H9 (cell line): ENCODE results near the gene SNX25. TPM values are rescaled to one million over a fixed set of nuclear protein-coding genes. Genes with fewer than 3 reads are reported as not detected.
A peak's percentile ranks its signal among the peaks of the same experiment; 100 is the strongest.

Experiments used
- DNase-seq: peaks from one replicate; pipeline ENCODE4 v3.0.0-alpha.2; 2017
- H2AFZ ChIP-seq: one replicate; pipeline ENCODE4 v1.6.1; 2013; ENCODE audit warnings: mild to moderate bottlenecking, low read length, control low read depth, moderate library complexity
- H2AK5ac ChIP-seq: 2 replicates; pipeline ENCODE4 v1.6.1; 2013; ENCODE audit warnings: low read length, control low read depth, mixed read lengths; ENCODE audit not compliant: insufficient read length
- H2BK120ac ChIP-seq: one replicate; pipeline ENCODE4 v1.6.1; 2013; ENCODE audit warnings: low read depth, mild to moderate bottlenecking, low read length, control low read depth, inconsistent platforms; ENCODE audit not compliant: poor library complexity, severe bottlenecking
- H2BK12ac ChIP-seq: 2 replicates; pipeline ENCODE4 v1.6.1; 2013; ENCODE audit warnings: low read length, control low read depth, mixed read lengths, low read depth; ENCODE audit not compliant: insufficient read length
- H2BK15ac ChIP-seq: 2 replicates; pipeline ENCODE4 v1.6.1; 2013; ENCODE audit warnings: low read depth, low read length, control low read depth
- H2BK20ac ChIP-seq: one replicate; pipeline ENCODE4 v1.6.1; 2013; ENCODE audit warnings: low read depth, mild to moderate bottlenecking, low read length, control low read depth, inconsistent platforms; ENCODE audit not compliant: poor library complexity, severe bottlenecking
- H2BK5ac ChIP-seq: 2 replicates; pipeline ENCODE4 v1.6.1; 2013; ENCODE audit warnings: low read length, control low read depth, mixed read lengths; ENCODE audit not compliant: insufficient read length
- H3K14ac ChIP-seq: 2 replicates; pipeline ENCODE4 v1.6.1; 2013; ENCODE audit warnings: low read length, control low read depth; ENCODE audit not compliant: insufficient read depth
- H3K18ac ChIP-seq: 2 replicates; pipeline ENCODE4 v1.6.1; 2013; ENCODE audit warnings: low read depth, mild to moderate bottlenecking, mixed read lengths, low read length, control low read depth; ENCODE audit not compliant: insufficient read length
- H3K23ac ChIP-seq: 2 replicates; pipeline ENCODE4 v1.6.1; 2013; ENCODE audit warnings: low read length, control low read depth, mixed read lengths, low read depth; ENCODE audit not compliant: insufficient read length
- H3K23me2 ChIP-seq: 2 replicates; pipeline ENCODE4 v1.6.1; 2013; ENCODE audit warnings: low read depth, mild to moderate bottlenecking, mixed read lengths, low read length, control low read depth; ENCODE audit not compliant: insufficient read length, poor library complexity, severe bottlenecking
- H3K27ac ChIP-seq: 2 replicates; pipeline ENCODE4 v1.5.1; 2013; ENCODE audit warnings: low read length, control low read depth, mixed read lengths, low read depth; ENCODE audit not compliant: insufficient read length
- H3K27me3 ChIP-seq: 2 replicates; pipeline ENCODE4 v1.6.1; 2013; ENCODE audit warnings: low read length, control low read depth, inconsistent platforms; ENCODE audit not compliant: insufficient read depth
- H3K4ac ChIP-seq: 2 replicates; pipeline ENCODE4 v1.6.1; 2013; ENCODE audit warnings: low read depth, mild to moderate bottlenecking, control low read depth, inconsistent platforms, low read length, moderate library complexity
- H3K4me1 ChIP-seq: 2 replicates; pipeline ENCODE4 v1.6.1; 2013; ENCODE audit warnings: low read length, control low read depth, inconsistent platforms; ENCODE audit not compliant: insufficient read depth
- H3K4me2 ChIP-seq: 2 replicates; pipeline ENCODE4 v1.6.1; 2013; ENCODE audit warnings: low read length, control low read depth, mixed read lengths; ENCODE audit not compliant: insufficient read length, insufficient read depth
- H3K56ac ChIP-seq: 2 replicates; pipeline ENCODE4 v1.6.1; 2013; ENCODE audit warnings: low read depth, mild to moderate bottlenecking, mixed read lengths, low read length, control low read depth; ENCODE audit not compliant: insufficient read length
- H3K79me1 ChIP-seq: 2 replicates; pipeline ENCODE4 v1.6.1; 2013; ENCODE audit warnings: low read depth, mild to moderate bottlenecking, moderate library complexity, low read length, control low read depth, inconsistent platforms; ENCODE audit not compliant: insufficient read depth, poor library complexity, severe bottlenecking
- H3K79me2 ChIP-seq: 2 replicates; pipeline ENCODE4 v1.6.1; 2013; ENCODE audit warnings: low read length, control low read depth, inconsistent platforms; ENCODE audit not compliant: insufficient read depth
- H3K9ac ChIP-seq: 2 replicates; pipeline ENCODE4 v1.6.1; 2013; ENCODE audit warnings: low read length, control low read depth, mixed read lengths; ENCODE audit not compliant: insufficient read length; ENCODE audit errors: extremely low read depth
- H3K9me3 ChIP-seq: one replicate; pipeline ENCODE4 v1.6.1; 2013; ENCODE audit warnings: low read depth, low read length, inconsistent platforms; ENCODE audit not compliant: control insufficient read depth
- H3T11ph ChIP-seq: one replicate; pipeline ENCODE4 v1.6.1; 2013; ENCODE audit warnings: mild to moderate bottlenecking, low read length, control low read depth, inconsistent platforms
- H4K20me1 ChIP-seq: one replicate; pipeline ENCODE4 v1.6.1; 2013; ENCODE audit not compliant: control insufficient read depth, insufficient read length, insufficient read depth
- H4K5ac ChIP-seq: 2 replicates; pipeline ENCODE4 v1.6.1; 2013; ENCODE audit warnings: low read depth, mild to moderate bottlenecking, mixed read lengths, low read length, control low read depth; ENCODE audit not compliant: insufficient read length
- H4K8ac ChIP-seq: replicated peaks from 2 replicates; pipeline ENCODE4 v1.6.1; 2013; ENCODE audit warnings: low read length, control low read depth, mixed read lengths, low read depth; ENCODE audit not compliant: insufficient read length
- H4K91ac ChIP-seq: 2 replicates; pipeline ENCODE4 v1.6.1; 2013; ENCODE audit warnings: low read depth, mild to moderate bottlenecking, moderate library complexity, mixed read lengths, low read length, control low read depth; ENCODE audit not compliant: insufficient read length
- H3K27ac Mint-ChIP-seq, 3 experiments: 2 replicates in 2 of 3; 3 replicates in 1 of 3; pipeline ENCODE4 v1.8.0; 2020 to 2021; ENCODE audit warnings: mixed read lengths in 3 of 3, mild to moderate bottlenecking in 1 of 3, moderate library complexity in 1 of 3
- H3K27me3 Mint-ChIP-seq: 2 replicates; pipeline ENCODE4 v1.8.0; 2021; ENCODE audit warnings: low read depth, mild to moderate bottlenecking, moderate library complexity, mixed read lengths
- H3K36me3 Mint-ChIP-seq, 3 experiments: 2 replicates in 2 of 3; 3 replicates in 1 of 3; pipeline ENCODE4 v1.8.0; 2020 to 2021; ENCODE audit warnings: low read depth in 3 of 3, mixed read lengths in 3 of 3; ENCODE audit not compliant: insufficient read depth in 1 of 3
- H3K4me1 Mint-ChIP-seq, 2 experiments: 2 replicates each; pipeline ENCODE4 v1.8.0; 2020; ENCODE audit warnings: mixed read lengths in 2 of 2
- H3K4me3 Mint-ChIP-seq, 2 experiments: 2 replicates in 1 of 2; 3 replicates in 1 of 2; pipeline ENCODE4 v1.8.0; 2020 to 2021; ENCODE audit warnings: mild to moderate bottlenecking in 2 of 2, mixed read lengths in 2 of 2, moderate library complexity in 1 of 2
- H3K9me3 Mint-ChIP-seq, 2 experiments: 2 replicates in 1 of 2; 3 replicates in 1 of 2; pipeline ENCODE4 v1.8.0; 2020; ENCODE audit warnings: mild to moderate bottlenecking in 2 of 2, mixed read lengths in 2 of 2, moderate library complexity in 1 of 2
- WGBS: extraction: QIAGEN DNeasy Blood & Tissue Kit; methylation state at CpG from one replicate; pipeline ENCODE4 v1.1.7; 2013; ENCODE audit warnings: missing lambda C conversion rate, low lambda C conversion rate, mixed read lengths; ENCODE audit not compliant: insufficient read length; ENCODE audit errors: extremely low coverage; 5-methylcytosine and 5-hydroxymethylcytosine counted together
- total RNA-seq: library from RNA; stranded (reverse); gene quantifications from 2 replicates; pipeline ENCODE4 v1.2.1, GENCODE V29; 2021
- TF ChIP-seq, protein P1 (sequence below): fragments of 200-600 bp; sonication (generic); conservative IDR thresholded peaks from 3 replicates; pipeline ENCODE4 v1.8.0; 2021; ENCODE audit warnings: antibody characterized with exemption, mild to moderate bottlenecking

SNX25 gene
- total RNA-seq, 1 experiment from 2014 or later = 28.2 TPM

DNA sequence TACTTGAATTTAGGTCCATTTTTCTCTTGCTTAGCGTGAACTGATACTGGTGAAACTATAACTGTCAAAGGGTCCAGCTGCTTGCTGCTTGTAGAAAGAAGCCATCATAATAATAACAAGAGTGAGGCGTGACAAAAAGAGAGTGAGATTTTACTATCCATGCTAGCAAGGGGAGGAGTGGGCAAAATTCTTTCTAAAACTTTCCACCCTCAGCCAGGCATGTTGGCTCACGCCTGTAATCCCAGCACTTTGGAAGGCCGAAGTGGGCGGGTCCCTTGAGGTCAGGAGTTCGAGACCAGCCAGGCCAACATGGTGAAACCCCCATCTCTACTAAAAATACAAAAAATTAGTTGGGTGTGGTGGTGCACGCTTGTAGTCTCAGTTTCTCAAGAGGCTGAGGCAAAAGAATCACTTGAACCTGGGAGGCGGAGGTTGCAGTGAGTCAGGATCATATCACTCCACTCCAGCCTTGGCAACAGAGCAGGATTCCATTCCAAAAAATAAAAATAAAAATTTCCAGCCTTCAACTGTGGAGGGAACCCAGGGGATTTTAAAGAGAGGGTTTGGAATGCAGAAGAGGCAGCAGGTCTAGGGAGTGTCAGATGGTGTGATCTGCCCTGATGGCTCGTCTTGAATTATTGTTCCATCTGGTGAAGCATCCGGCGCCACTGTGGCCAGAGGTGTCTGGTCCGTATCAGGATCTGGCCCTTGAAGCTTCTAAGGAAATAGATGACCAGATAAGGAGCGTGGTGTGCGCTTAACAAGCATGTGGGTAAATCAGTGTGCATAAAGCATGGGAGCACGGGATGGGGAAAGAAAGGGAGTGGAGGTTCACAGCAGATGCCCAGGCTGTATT is 134.6 kb downstream of the SNX25 start:
- TF ChIP-seq, protein P1, sequence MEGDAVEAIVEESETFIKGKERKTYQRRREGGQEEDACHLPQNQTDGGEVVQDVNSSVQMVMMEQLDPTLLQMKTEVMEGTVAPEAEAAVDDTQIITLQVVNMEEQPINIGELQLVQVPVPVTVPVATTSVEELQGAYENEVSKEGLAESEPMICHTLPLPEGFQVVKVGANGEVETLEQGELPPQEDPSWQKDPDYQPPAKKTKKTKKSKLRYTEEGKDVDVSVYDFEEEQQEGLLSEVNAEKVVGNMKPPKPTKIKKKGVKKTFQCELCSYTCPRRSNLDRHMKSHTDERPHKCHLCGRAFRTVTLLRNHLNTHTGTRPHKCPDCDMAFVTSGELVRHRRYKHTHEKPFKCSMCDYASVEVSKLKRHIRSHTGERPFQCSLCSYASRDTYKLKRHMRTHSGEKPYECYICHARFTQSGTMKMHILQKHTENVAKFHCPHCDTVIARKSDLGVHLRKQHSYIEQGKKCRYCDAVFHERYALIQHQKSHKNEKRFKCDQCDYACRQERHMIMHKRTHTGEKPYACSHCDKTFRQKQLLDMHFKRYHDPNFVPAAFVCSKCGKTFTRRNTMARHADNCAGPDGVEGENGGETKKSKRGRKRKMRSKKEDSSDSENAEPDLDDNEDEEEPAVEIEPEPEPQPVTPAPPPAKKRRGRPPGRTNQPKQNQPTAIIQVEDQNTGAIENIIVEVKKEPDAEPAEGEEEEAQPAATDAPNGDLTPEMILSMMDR = no peak
- H4K8ac ChIP-seq = no peak overlapping the region
- no peak overlapping the region for H3K4me2 ChIP-seq
- no peak overlapping the region for H3K56ac ChIP-seq
- Mint-ChIP-seq H3K4me3 (no peak overlapping the region), H3K36me3 (peaks cover 10 to 59% (median 49%) of the 10 kb centered on the region in 3 experiments), H3K4me1 (no peaks in the 10 kb centered on the region), H3K27ac (peak overlapping the region in 2 of 3 experiments; percentile 3 to 30; a peak in 4 of 7 replicates), H3K27me3 (no peaks in the 10 kb centered on the region), H3K9me3 (peaks cover 0 to 5% of the 10 kb centered on the region in 2 experiments; a peak in 2 of 5 replicates)
- no peak overlapping the region for H3T11ph ChIP-seq
- no peaks in the 10 kb centered on the region for H3K23me2 ChIP-seq
- no peak overlapping the region for H4K91ac ChIP-seq
- H4K20me1 ChIP-seq = no peaks in the 10 kb centered on the region
- H2AK5ac ChIP-seq = no peak overlapping the region
- H3K9me3 ChIP-seq = no peaks in the 10 kb centered on the region
- H2AFZ ChIP-seq = no peak overlapping the region
- no peak overlapping the region for H3K23ac ChIP-seq
- H2BK120ac ChIP-seq = no peak overlapping the region
- WGBS = no CpG with 5 or more reads among the region's 15 CpGs
- H4K5ac ChIP-seq = no peak overlapping the region
- H2BK12ac ChIP-seq = no peak overlapping the region
- H3K4ac ChIP-seq = no peak overlapping the region
- no peak overlapping the region for H2BK15ac ChIP-seq
- no peaks in the 10 kb centered on the region for H3K4me1 ChIP-seq
- H3K18ac ChIP-seq = no peak overlapping the region
- H2BK5ac ChIP-seq = no peak overlapping the region
- DNase-seq = no peak
- peaks cover 3% of the 10 kb centered on the region for H3K79me1 ChIP-seq
- H3K79me2 ChIP-seq = no peaks in the 10 kb centered on the region
- no peak overlapping the region for H3K9ac ChIP-seq
- no peak overlapping the region for H3K14ac ChIP-seq
- H3K27ac ChIP-seq = no peak overlapping the region
- no peak overlapping the region for H2BK20ac ChIP-seq
- no peaks in the 10 kb centered on the region for H3K27me3 ChIP-seq
